Measurements from ENCODE around the gene TBC1D21.

DNA sequence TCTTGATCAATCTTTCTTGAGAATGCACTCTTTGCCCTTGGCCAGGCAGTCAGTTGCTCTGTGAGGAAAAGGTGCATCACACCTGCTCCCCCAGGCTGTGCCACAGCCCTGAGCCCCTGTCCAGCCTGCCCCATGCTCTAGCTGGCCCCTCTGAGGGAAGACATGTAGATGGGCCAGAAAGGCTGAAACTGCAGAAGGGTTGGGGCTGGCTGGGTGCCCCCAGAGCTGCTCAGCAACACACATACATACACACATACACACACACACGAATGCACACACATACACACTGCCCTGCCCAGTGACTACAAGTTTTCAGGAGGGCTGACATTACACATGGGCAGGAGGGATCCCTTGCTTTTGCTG, 16.4 kb downstream of the TBC1D21 start:
- TF ChIP-seq, protein P1, sequence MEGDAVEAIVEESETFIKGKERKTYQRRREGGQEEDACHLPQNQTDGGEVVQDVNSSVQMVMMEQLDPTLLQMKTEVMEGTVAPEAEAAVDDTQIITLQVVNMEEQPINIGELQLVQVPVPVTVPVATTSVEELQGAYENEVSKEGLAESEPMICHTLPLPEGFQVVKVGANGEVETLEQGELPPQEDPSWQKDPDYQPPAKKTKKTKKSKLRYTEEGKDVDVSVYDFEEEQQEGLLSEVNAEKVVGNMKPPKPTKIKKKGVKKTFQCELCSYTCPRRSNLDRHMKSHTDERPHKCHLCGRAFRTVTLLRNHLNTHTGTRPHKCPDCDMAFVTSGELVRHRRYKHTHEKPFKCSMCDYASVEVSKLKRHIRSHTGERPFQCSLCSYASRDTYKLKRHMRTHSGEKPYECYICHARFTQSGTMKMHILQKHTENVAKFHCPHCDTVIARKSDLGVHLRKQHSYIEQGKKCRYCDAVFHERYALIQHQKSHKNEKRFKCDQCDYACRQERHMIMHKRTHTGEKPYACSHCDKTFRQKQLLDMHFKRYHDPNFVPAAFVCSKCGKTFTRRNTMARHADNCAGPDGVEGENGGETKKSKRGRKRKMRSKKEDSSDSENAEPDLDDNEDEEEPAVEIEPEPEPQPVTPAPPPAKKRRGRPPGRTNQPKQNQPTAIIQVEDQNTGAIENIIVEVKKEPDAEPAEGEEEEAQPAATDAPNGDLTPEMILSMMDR (IDR thresholded peaks at IDR 0.05), result no peak
- no peak for TF ChIP-seq POLR2A (IDR thresholded peaks at IDR 0.05)

All from right lobe of liver (tissue), 4 donors.